ENCODE measurements around the gene MED22.
"Not testable (repeated sequence)": the region's sequence is repeated elsewhere in the genome, so short reads cannot be mapped to it uniquely, and the experiment has no call there.

Gene MED22

GRCh38 chr9:133335924-133336811 lies 11.8 kb downstream of the MED22 start, which contains the start of gene SURF6:
TSS of gene SURF6 (minus strand) at chr9:133336188. CDS start at chr9:133336132, 56 bp downstream.
- ChIA-PET CTCF (interaction anchor here (0.6 to 1.9 kb wide), 3 partner anchors 15 to 150 kb away, joined by 3 to 11 read pairs (median 3); no protein-coding TSS in a partner anchor), POLR2A (ENCODE audit: low non-redundant PET) (interaction anchor here (1.2 kb wide), 1 partner anchor 12 kb away, joined by 6 read pairs; the partner anchor contains the start of genes MED22 and RPL7A)
- H3K27ac ChIP-seq = peak within 1 kb of the TSS; percentile 76
- DNase-seq (ENCODE audit: low spot score) = peak; percentile 90
- TF ChIP-seq CTCF (conservative IDR thresholded peaks at IDR 0.05; ENCODE audit: low read depth) = no peak

GRCh38 chr9:133334888-133335287 lies 13.0 kb downstream of the MED22 start:
- peak overlapping the region; percentile 76 for H3K27ac ChIP-seq
- DNase-seq (ENCODE audit: low spot score) = not testable (repeated sequence)
- ChIA-PET CTCF (interaction anchor here (0.6 to 1.9 kb wide), 3 partner anchors 60 to 149 kb away, joined by 3 to 11 read pairs (median 5); no protein-coding TSS in a partner anchor), POLR2A (ENCODE audit: low non-redundant PET) (interaction anchor here (0.6 to 1.2 kb wide), 4 partner anchors 8 to 80 kb away, joined by 3 to 10 read pairs (median 4); partner anchors contain the start of genes MED22 and RPL7A)

- TF ChIP-seq CTCF (conservative IDR thresholded peaks at IDR 0.05; ENCODE audit: low read depth) = no peak
- ChIA-PET CTCF (interaction anchor here (0.6 to 1.9 kb wide), 2 partner anchors 148 to 181 kb away, joined by 3 to 11 read pairs; no protein-coding TSS in a partner anchor), POLR2A (ENCODE audit: low non-redundant PET) (interaction anchor here (0.6 to 0.8 kb wide), 3 partner anchors 8 to 81 kb away, joined by 3 to 10 read pairs (median 3); partner anchors contain the start of genes MED22 and RPL7A)
- no peak for DNase-seq (ENCODE audit: low spot score)
- H3K27ac ChIP-seq = peak overlapping the region; percentile 23
Measured at GRCh38 chr9:133334161-133334560, 13.8 kb downstream of the MED22 start.

- DNase-seq (ENCODE audit: low spot score) = no peak
- ChIA-PET POLR2A (ENCODE audit: low non-redundant PET) (interaction anchor here (0.6 kb wide), 1 partner anchor 22 kb away, joined by 8 read pairs; no protein-coding TSS in a partner anchor), CTCF (interaction anchor here (0.6 kb wide), 2 partner anchors 55 to 181 kb away, joined by 3 to 5 read pairs; no protein-coding TSS in a partner anchor)
- no peak for TF ChIP-seq CTCF (conservative IDR thresholded peaks at IDR 0.05; ENCODE audit: low read depth)
- peak overlapping the region; percentile 23 for H3K27ac ChIP-seq
Measured at GRCh38 chr9:133333566-133333965, 14.4 kb downstream of the MED22 start.

GRCh38 chr9:133333011-133333410 lies 14.9 kb downstream of the MED22 start:
- POLR2A ChIA-PET (ENCODE audit: low non-redundant PET) = interaction anchor here (0.6 kb wide), 1 partner anchor 22 kb away, joined by 8 read pairs; no protein-coding TSS in a partner anchor
- H3K27ac ChIP-seq = peak overlapping the region; percentile 23
- CTCF ChIA-PET = no interaction called here
- DNase-seq (ENCODE audit: low spot score) = no peak
- TF ChIP-seq CTCF (conservative IDR thresholded peaks at IDR 0.05; ENCODE audit: low read depth) = no peak

GRCh38 chr9:133332381-133332730 lies 15.6 kb downstream of the MED22 start:
- no peak overlapping the region for H3K27ac ChIP-seq
- TF ChIP-seq CTCF (conservative IDR thresholded peaks at IDR 0.05; ENCODE audit: low read depth) = no peak
- POLR2A ChIA-PET (ENCODE audit: low non-redundant PET) = no interaction called here
- DNase-seq (ENCODE audit: low spot score) = no peak
- CTCF ChIA-PET = no interaction called here

Measured in RWPE1 (cell line).